Esophagus squamous epithelium (tissue), 5 donors: ENCODE measurements around the gene PGGHG. TPM values are rescaled to one million over a fixed set of nuclear protein-coding genes. Genes with fewer than 3 reads are reported as not detected.

Source experiments
- DNase-seq: peaks from one replicate; lab custom pipeline; 2025; lab: John Stamatoyannopoulos, UW
- H3K27ac ChIP-seq, 4 donors: fragments of 200-600 bp; sonication (generic); one replicate each; pipeline ENCODE4 v1.5.1; 2016 to 2019; ENCODE audit warnings: mild to moderate bottlenecking in 1 of 4
- H3K27me3 ChIP-seq, 4 donors: fragments of 200-600 bp; sonication (generic); 1 replicate in 3 of 4; 2 replicates in 1 of 4; pipeline versions ENCODE4 v1.5.1 to v1.6.0; 2017 to 2021; ENCODE audit warnings: antibody characterized with exemption in 1 of 4
- H3K36me3 ChIP-seq, 3 donors: fragments of 200-600 bp; sonication (generic); one replicate each; pipeline ENCODE4 v1.5.1; 2016 to 2019
- H3K4me1 ChIP-seq, 3 donors: fragments of 200-600 bp; sonication (generic); one replicate each; pipeline ENCODE4 v1.5.1; 2017 to 2019
- H3K4me3 ChIP-seq, 4 donors: fragments of 200-600 bp; sonication (generic); 1 replicate in 3 of 4; 2 replicates in 1 of 4; pipeline ENCODE4 v1.5.1; 2016 to 2019; ENCODE audit warnings: mild to moderate bottlenecking in 2 of 4, moderate library complexity in 1 of 4
- H3K9me3 ChIP-seq, 3 donors: fragments of 200-600 bp; sonication (generic); one replicate each; pipeline ENCODE4 v1.5.1; 2016 to 2019
- CTCF ChIP-seq, 6 experiments: fragments of 450-650 bp in 4 of 6; fragments of 200-600 bp in 2 of 6; sonication (generic) in 2 of 6; IDR thresholded peaks; one replicate each; pipeline ENCODE4 v1.5.1; 2016 to 2019; ENCODE audit warnings: antibody characterized with exemption in 6 of 6, mild to moderate bottlenecking in 4 of 6, moderate library complexity in 4 of 6
- POLR2A ChIP-seq, 4 donors: fragments of 450-650 bp; IDR thresholded peaks; one replicate each; pipeline ENCODE4 v1.6.1; 2017; ENCODE audit warnings: antibody characterized with exemption in 4 of 4, mild to moderate bottlenecking in 4 of 4, moderate library complexity in 3 of 4
- WGBS, 2 donors: methylation state at CpG; one replicate each; pipeline ENCODE4 v1.1.5; 2018; 5-methylcytosine and 5-hydroxymethylcytosine counted together
- intact Hi-C: fragments of 100-400 bp; cut with DNase I; formaldehyde crosslinking; loops from one replicate; pipeline ENCODE4 v1.15.0; 2022
- total RNA-seq, 4 donors: library from RNA; depleted of rRNA; stranded (reverse); fragments of >200 nt; gene quantifications; one replicate each; pipeline ENCODE4 v1.1.0, GENCODE V29; 2016
- donor health status: DM: yes; HTN: yes; CAD: no.

PGGHG gene
- 10 to 100 TPM in 1 of 4 donors, 1 to 10 TPM in 3; 5.3 to 15.3 (median 5.9) TPM for total RNA-seq

- peak within 1 kb of the TSS; percentile 40 to 84 (median 74) for H3K27ac ChIP-seq
- TF ChIP-seq POLR2A (IDR thresholded peaks at IDR 0.05) (peak in 1 of 4 donors; percentile 52), CTCF (IDR thresholded peaks at IDR 0.05) (no peak)
- H3K4me3 ChIP-seq, result peak within 1 kb of the TSS; percentile 55 to 95 (median 74)
- no peaks in the 10 kb centered on the region for H3K9me3 ChIP-seq
- peaks cover 10 to 29% (median 17%) of the 10 kb centered on the region in 3 donors for H3K4me1 ChIP-seq
- H3K27me3 ChIP-seq, result peaks cover 0 to 50% (median 2%) of the 10 kb centered on the region in 4 donors
- peaks cover 0 to 19% (median 0%) of the 10 kb centered on the region in 3 donors for H3K36me3 ChIP-seq
- WGBS, 2 donors, result 0 to 2% methylated on average over 4 to 10 of the region's 112 CpGs
- no peak for DNase-seq
- intact Hi-C loops, result no loop called here
Measured at GRCh38 chr11:288478-289397, at the start of gene PGGHG. Gene PGGHG (plus strand): TSS chr11:289126. CDS start chr11:289817, 691 bp downstream.

GRCh38 chr11:240315-240714, 48.6 kb upstream of the PGGHG start:
- TF ChIP-seq CTCF (IDR thresholded peaks at IDR 0.05) (no peak), POLR2A (IDR thresholded peaks at IDR 0.05) (no peak)
- Histone ChIP-seq H3K4me1 (peaks cover 11 to 25% (median 16%) of the 10 kb centered on the region in 3 donors), H3K4me3 (no peak overlapping the region), H3K27me3 (no peaks in the 10 kb centered on the region), H3K36me3 (peaks cover 4 to 60% (median 20%) of the 10 kb centered on the region in 3 donors), H3K27ac (no peak overlapping the region), H3K9me3 (no peaks in the 10 kb centered on the region)
- DNase-seq, result no peak
- intact Hi-C loops, result no loop called here
- 67 to 69% methylated on average over 1 of the region's 1 CpG for WGBS, 2 donors

DNA sequence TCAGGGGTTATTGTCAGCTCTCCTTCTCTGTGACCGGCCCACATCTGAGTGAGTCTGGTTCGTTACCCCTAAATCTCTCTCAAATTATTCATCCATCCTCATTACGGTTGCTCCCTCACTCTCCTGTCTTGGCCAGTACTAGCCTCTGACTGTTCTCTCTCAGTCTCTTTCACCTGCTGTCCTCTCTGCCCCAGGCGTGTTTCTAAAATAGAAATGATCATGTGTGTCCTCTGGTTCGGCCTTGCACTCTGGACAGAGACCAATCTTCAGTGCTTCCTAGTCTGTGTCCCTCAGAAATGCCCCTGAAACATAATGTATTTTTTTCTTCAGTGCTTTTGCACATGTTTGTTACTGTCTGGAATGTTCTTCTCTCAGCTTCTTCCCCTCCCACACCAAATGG, 47.3 kb upstream of the PGGHG start:
- H3K9me3 ChIP-seq, result no peaks in the 10 kb centered on the region
- H3K4me3 ChIP-seq, result no peak overlapping the region
- 94 to 95% methylated on average over 5 of the region's 5 CpGs for WGBS, 2 donors
- peaks cover 11 to 19% (median 12%) of the 10 kb centered on the region in 3 donors for H3K4me1 ChIP-seq
- no peaks in the 10 kb centered on the region for H3K27me3 ChIP-seq
- no peak overlapping the region for H3K27ac ChIP-seq
- no peak for TF ChIP-seq POLR2A (IDR thresholded peaks at IDR 0.05)
- no peak for TF ChIP-seq CTCF (IDR thresholded peaks at IDR 0.05)
- intact Hi-C loops, result no loop called here
- peaks cover 9 to 73% (median 30%) of the 10 kb centered on the region in 3 donors for H3K36me3 ChIP-seq
- DNase-seq, result no peak

DNA sequence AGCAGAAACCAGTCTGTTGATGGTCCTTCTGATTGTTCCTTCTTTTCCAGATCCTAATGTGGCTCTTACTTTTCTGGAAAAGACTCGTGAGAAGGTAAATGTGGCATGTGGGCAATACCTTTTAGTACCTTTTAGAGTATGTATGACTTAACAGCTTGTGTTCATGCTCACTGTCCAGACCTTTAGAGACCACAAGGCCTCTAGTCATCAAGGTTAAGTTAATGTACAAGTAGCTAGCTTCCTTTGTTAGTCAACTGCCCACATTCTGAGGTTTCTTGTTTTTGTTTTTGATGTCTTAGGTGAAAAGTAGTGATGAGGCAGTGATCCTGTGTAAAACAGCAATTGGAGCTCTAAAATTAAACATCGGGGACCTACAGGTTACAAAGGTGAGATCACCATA, 44.5 kb upstream of the PGGHG start:
- Histone ChIP-seq H3K9me3 (no peaks in the 10 kb centered on the region), H3K27me3 (no peaks in the 10 kb centered on the region), H3K36me3 (peaks cover 9 to 100% (median 48%) of the 10 kb centered on the region in 3 donors), H3K27ac (no peak overlapping the region), H3K4me1 (no peaks in the 10 kb centered on the region), H3K4me3 (no peak overlapping the region)
- intact Hi-C loops, result no loop called here
- TF ChIP-seq POLR2A (IDR thresholded peaks at IDR 0.05) (no peak), CTCF (IDR thresholded peaks at IDR 0.05) (no peak)
- WGBS, 2 donors, result 84 to 85% methylated on average over 2 of the region's 2 CpGs
- DNase-seq, result no peak

DNA sequence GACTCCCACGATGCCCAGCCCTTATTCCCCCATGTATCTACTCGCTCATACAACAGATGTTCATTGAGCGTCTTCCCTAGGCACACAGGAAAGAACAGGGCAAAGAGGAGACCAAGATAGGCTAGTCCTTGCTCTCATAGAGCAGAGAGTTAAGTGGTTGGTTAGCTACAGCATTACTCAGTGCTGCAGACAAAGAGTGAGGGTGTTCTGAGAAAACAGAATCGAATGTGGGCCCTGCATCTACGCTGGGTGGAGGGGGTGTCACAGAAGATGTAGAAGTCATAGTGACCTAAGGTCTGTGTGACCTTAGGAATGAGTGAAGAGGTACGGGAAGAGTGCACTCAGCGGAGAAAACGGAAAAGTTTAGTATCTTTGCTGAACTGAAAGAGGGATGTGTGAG, 39.9 kb upstream of the PGGHG start:
- WGBS, 2 donors, result 92% methylated on average over 5 to 7 of the region's 8 CpGs
- Histone ChIP-seq H3K9me3 (no peaks in the 10 kb centered on the region), H3K27ac (no peak overlapping the region), H3K27me3 (no peaks in the 10 kb centered on the region), H3K4me3 (no peak overlapping the region), H3K36me3 (peaks cover 23 to 100% (median 62%) of the 10 kb centered on the region in 3 donors), H3K4me1 (no peaks in the 10 kb centered on the region)
- no peak for TF ChIP-seq CTCF (IDR thresholded peaks at IDR 0.05)
- TF ChIP-seq POLR2A (IDR thresholded peaks at IDR 0.05), result no peak
- no peak for DNase-seq
- intact Hi-C loops, result no loop called here
